Panc1 (cell line): ENCODE data around the gene OR5AP2. TPM values are rescaled to one million over a fixed set of nuclear protein-coding genes. Genes with fewer than 3 reads are reported as not detected.

ENCODE experiments used
- ATAC-seq: fragments of 200-7000 bp; cut with Tn5 transposase; 2 replicates; pipeline ENCODE4 v1.9.1; 2020; ENCODE audit warnings: mild to moderate bottlenecking, moderate library complexity
- BruUV-seq: library from RNA; stranded (reverse); fragments of 400-500 nt; replicated peaks from 2 replicates; lab custom pipeline; 2021; lab: Mats Ljungman, UMichigan
- CTCF ChIA-PET: fragments of 300-600 bp; sonication (Branson Sonifier 250); formaldehyde crosslinking; loops from one replicate; lab custom pipeline; 2022; ENCODE audit warnings: antibody characterized with exemption; lab: Charles Lee
- POLR2A ChIA-PET: fragments of 300-600 bp; sonication (Branson Sonifier 250); formaldehyde crosslinking; loops from one replicate; lab custom pipeline; 2022; ENCODE audit warnings: antibody characterized with exemption; lab: Charles Lee
- DNase-seq: peaks from one replicate; pipeline ENCODE4 v3.0.0-alpha.2; 2010; ENCODE audit warnings: low read depth, low spot score
- H3K27ac ChIP-seq: 2 replicates; pipeline ENCODE4 v1.5.1; 2011; ENCODE audit warnings: mild to moderate bottlenecking, low read length, inconsistent platforms
- H3K27me3 ChIP-seq: fragments of 200-500 bp; sonication (Bioruptor generic); 2 replicates; pipeline ENCODE4 v1.6.0; 2014; ENCODE audit warnings: low read length, inconsistent platforms; ENCODE audit not compliant: control insufficient read depth, insufficient read depth
- H3K36me3 ChIP-seq: fragments of 200-500 bp; sonication (Bioruptor generic); 2 replicates; pipeline ENCODE4 v1.5.1; 2014; ENCODE audit warnings: inconsistent platforms, mild to moderate bottlenecking, low read length, moderate library complexity; ENCODE audit not compliant: control insufficient read depth, insufficient read depth
- H3K4me1 ChIP-seq: 2 replicates; pipeline ENCODE4 v1.5.1; 2011; ENCODE audit warnings: inconsistent platforms, mild to moderate bottlenecking, low read length, moderate library complexity; ENCODE audit not compliant: control insufficient read depth, insufficient read depth
- H3K4me3 ChIP-seq, 2 experiments: 2 replicates each; pipeline ENCODE4 v1.5.1; 2011 to 2012; ENCODE audit warnings: low read depth in 2 of 2, low read length in 2 of 2, mild to moderate bottlenecking in 2 of 2, inconsistent platforms in 1 of 2, moderate library complexity in 1 of 2
- H3K9me3 ChIP-seq: fragments of 200-500 bp; sonication (Bioruptor generic); 2 replicates; pipeline ENCODE4 v1.5.1; 2014; ENCODE audit warnings: low read depth, mild to moderate bottlenecking, inconsistent platforms, low read length, moderate library complexity; ENCODE audit not compliant: control insufficient read depth, insufficient read depth
- CTCF ChIP-seq: fragments of 450-650 bp; IDR thresholded peaks from 2 replicates; pipeline ENCODE4 v1.5.1; 2017; ENCODE audit warnings: mild to moderate bottlenecking
- POLR2AphosphoS5 ChIP-seq: IDR thresholded peaks from 2 replicates; pipeline ENCODE4 v1.6.1; 2012; ENCODE audit warnings: mild to moderate bottlenecking, low read depth, low read length, moderate library complexity
- REST ChIP-seq, 2 experiments: IDR thresholded peaks; 2 replicates each; pipeline ENCODE4 v1.6.1; 2011 to 2012; ENCODE audit warnings: low read depth in 2 of 2, control low read depth in 1 of 2, low read length in 1 of 2, mild to moderate bottlenecking in 1 of 2, moderate library complexity in 1 of 2; ENCODE audit not compliant: insufficient read depth in 1 of 2
- SIN3A ChIP-seq: IDR thresholded peaks from 2 replicates; pipeline ENCODE4 v1.6.1; 2012; ENCODE audit warnings: low read depth, mild to moderate bottlenecking, low read length, moderate library complexity, borderline replicate concordance; ENCODE audit not compliant: insufficient read depth
- TCF7L2 ChIP-seq: IDR thresholded peaks from 2 replicates; pipeline ENCODE4 v1.6.1; 2011; ENCODE audit warnings: mild to moderate bottlenecking, low read depth, low read length, inconsistent platforms
- in situ Hi-C: cut with HindIII; loops from 2 replicates; pipeline ENCODE4 v1.10.0; 2016; ENCODE audit warnings: low sequenced_read_pairs, low pct_unique_long_range_greater_than_20kb
- intact Hi-C: fragments of 100-400 bp; cut with micrococcal nuclease; formaldehyde crosslinking; loops from one replicate; pipeline ENCODE4 v1.10.0; 2022; ENCODE audit not compliant: unreplicated experiment
- total RNA-seq: library from RNA; stranded (reverse); gene quantifications from one replicate; pipeline ENCODE4 v1.2.1, GENCODE V29; 2021; ENCODE audit not compliant: unreplicated experiment

The OR5AP2 gene
- total RNA-seq, 1 experiment from 2014 or later: not detected

GRCh38 chr11:56636861-56637260 lies 5.4 kb downstream of the OR5AP2 start:
- POLR2A ChIA-PET: no interaction called here
- in situ Hi-C loops: no loop called here
- H3K4me1 ChIP-seq: no peaks in the 10 kb centered on the region
- no peak overlapping the region for H3K4me3 ChIP-seq
- intact Hi-C loops: no loop called here
- TF ChIP-seq CTCF: no peak
- no peak for TF ChIP-seq POLR2AphosphoS5
- TF ChIP-seq SIN3A: no peak
- TF ChIP-seq TCF7L2: no peak
- TF ChIP-seq REST (IDR thresholded peaks at IDR 0.05; ENCODE audit: insufficient read depth in 1 of 2, low read depth in 2 of 2, low read length in 1 of 2): no peak
- H3K27me3 ChIP-seq: no peaks in the 10 kb centered on the region
- H3K9me3 ChIP-seq: no peaks in the 10 kb centered on the region
- ATAC-seq (no peak), DNase-seq (no peak)
- BruUV-seq: no TSS peak
- no peaks in the 10 kb centered on the region for H3K36me3 ChIP-seq
- no peak overlapping the region for H3K27ac ChIP-seq
- CTCF ChIA-PET: no interaction called here

- Histone ChIP-seq H3K27me3 (no peaks in the 10 kb centered on the region), H3K4me1 (no peaks in the 10 kb centered on the region), H3K4me3 (no peak overlapping the region), H3K36me3 (no peaks in the 10 kb centered on the region), H3K9me3 (no peaks in the 10 kb centered on the region), H3K27ac (no peak overlapping the region)
- no peak for ATAC-seq
- no TSS peak for BruUV-seq
- POLR2A ChIA-PET: no interaction called here
- intact Hi-C loops: no loop called here
- in situ Hi-C loops: no loop called here
- TF ChIP-seq REST (IDR thresholded peaks at IDR 0.05; ENCODE audit: insufficient read depth in 1 of 2, low read depth in 2 of 2, low read length in 1 of 2) (no peak), CTCF (no peak), POLR2AphosphoS5 (no peak)
- DNase-seq: no peak
- CTCF ChIA-PET: no interaction called here
These were observed 9.9 kb downstream of the OR5AP2 start for GRCh38 chr11:56632329-56632728.
